Measurements from ENCODE around the gene DYNLL1.
"Not testable (repeated sequence)": the region's sequence is repeated elsewhere in the genome, so short reads cannot be mapped to it uniquely, and the experiment has no call there.

Gene DYNLL1

GRCh38 chr12:120473807-120474615, 21.9 kb upstream of the DYNLL1 start:
- no peak for FAIRE-seq
- no peak for DNase-seq (ENCODE audit: insufficient read length, low spot score)

GRCh38 chr12:120474616-120474960, 21.3 kb upstream of the DYNLL1 start:
- DNase-seq (ENCODE audit: insufficient read length, low spot score) = no peak
- no peak for FAIRE-seq

- FAIRE-seq (no peak), DNase-seq (ENCODE audit: insufficient read length, low spot score) (no peak)
These were observed 20.3 kb upstream of the DYNLL1 start for GRCh38 chr12:120475643-120476042.

- FAIRE-seq = no peak
- DNase-seq (ENCODE audit: insufficient read length, low spot score) = no peak
These were observed 16.5 kb upstream of the DYNLL1 start for GRCh38 chr12:120479458-120479857.

- FAIRE-seq = no peak
- no peak for DNase-seq (ENCODE audit: insufficient read length, low spot score)
These were observed 15.7 kb upstream of the DYNLL1 start for GRCh38 chr12:120480211-120480610.

GRCh38 chr12:120481022-120481767, 14.7 kb upstream of the DYNLL1 start:
- FAIRE-seq (no peak), DNase-seq (ENCODE audit: insufficient read length, low spot score) (no peak)

- no peak for DNase-seq (ENCODE audit: insufficient read length, low spot score)
- FAIRE-seq = no peak
These were observed 12.3 kb upstream of the DYNLL1 start for GRCh38 chr12:120483621-120484020.

- DNase-seq (ENCODE audit: insufficient read length, low spot score) (no peak), FAIRE-seq (no peak)
These were observed 9.7 kb upstream of the DYNLL1 start for GRCh38 chr12:120485961-120486881.

GRCh38 chr12:120487552-120487951, 8.4 kb upstream of the DYNLL1 start:
- not testable (repeated sequence) for DNase-seq (ENCODE audit: insufficient read length, low spot score); FAIRE-seq

GRCh38 chr12:120488057-120488640, 7.8 kb upstream of the DYNLL1 start:
- no peak for FAIRE-seq
- no peak for DNase-seq (ENCODE audit: insufficient read length, low spot score)

GRCh38 chr12:120489018-120489417, 6.9 kb upstream of the DYNLL1 start:
- no peak for DNase-seq (ENCODE audit: insufficient read length, low spot score)
- no peak for FAIRE-seq

GRCh38 chr12:120490325-120490724, 5.6 kb upstream of the DYNLL1 start:
- DNase-seq (ENCODE audit: insufficient read length, low spot score) (no peak), FAIRE-seq (no peak)

- no peak for FAIRE-seq
- no peak for DNase-seq (ENCODE audit: insufficient read length, low spot score)
These were observed 4.9 kb upstream of the DYNLL1 start for GRCh38 chr12:120490833-120491512.

- DNase-seq (ENCODE audit: insufficient read length, low spot score) = no peak
- FAIRE-seq = no peak
These were observed 655 bp upstream of the DYNLL1 start for GRCh38 chr12:120495186-120495730.

- FAIRE-seq = peak; percentile 4
- peak; percentile 34 for DNase-seq (ENCODE audit: insufficient read length, low spot score)
These were observed 764 bp downstream of the DYNLL1 start for GRCh38 chr12:120496413-120497340.

- DNase-seq (ENCODE audit: insufficient read length, low spot score) = no peak
- FAIRE-seq = no peak
These were observed 1.7 kb downstream of the DYNLL1 start for GRCh38 chr12:120497524-120498150.

GRCh38 chr12:120498870-120499515, 3.1 kb downstream of the DYNLL1 start:
- FAIRE-seq = no peak
- DNase-seq (ENCODE audit: insufficient read length, low spot score) = no peak

- no peak for FAIRE-seq
- DNase-seq (ENCODE audit: insufficient read length, low spot score) = no peak
These were observed 4.7 kb downstream of the DYNLL1 start for GRCh38 chr12:120500581-120500980.
